ENCODE data around the gene PGBD1.

DNA sequence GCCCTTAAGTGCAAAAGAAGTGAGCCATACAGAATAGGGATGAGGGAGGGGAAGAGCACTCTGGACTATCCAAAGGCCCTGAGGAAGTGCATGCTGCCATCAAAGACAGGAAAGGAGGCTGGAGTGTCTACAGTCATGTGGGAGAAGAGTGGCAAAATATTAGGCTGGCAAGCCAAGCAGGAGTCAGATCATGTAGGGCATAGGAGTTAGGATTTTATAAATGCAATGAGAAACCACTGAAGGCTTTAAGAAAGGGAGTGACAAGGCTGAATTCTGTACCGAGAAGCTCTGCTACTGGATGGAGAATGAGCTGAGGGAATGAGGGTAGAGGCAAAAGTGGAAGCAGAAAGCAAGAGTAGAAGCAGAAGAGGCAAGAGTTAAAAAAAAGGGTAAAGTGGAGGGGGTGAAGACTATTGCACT is 52.2 kb downstream of the PGBD1 start:
- TF ChIP-seq CTCF (IDR thresholded peaks at IDR 0.05 in 8 of 11, conservative IDR thresholded peaks at IDR 0.05 in 3 of 11) = no peak
- TF ChIP-seq POLR2A (IDR thresholded peaks at IDR 0.05) = no peak
- no peak for TF ChIP-seq POLR2AphosphoS5 (IDR thresholded peaks at IDR 0.05)
